OCI-LY7 (cell line): ENCODE measurements around the gene HS3ST3A1.

Source experiments
- EZH2phosphoT487 ChIP-seq: fragments of 200-600 bp; sonication (generic); IDR thresholded peaks from 2 replicates; pipeline ENCODE4 v1.6.1; 2018; ENCODE audit warnings: low read depth, borderline replicate concordance, mild to moderate bottlenecking, mixed run types, antibody characterized with exemption, low read length, moderate library complexity, mixed read lengths
- TF ChIP-seq, protein P1 (sequence below): fragments of 200-600 bp; sonication (generic); conservative IDR thresholded peaks from 2 replicates; pipeline ENCODE4 v1.5.1; 2014; ENCODE audit warnings: mild to moderate bottlenecking, antibody characterized with exemption, low read length, moderate library complexity, mixed read lengths

DNA sequence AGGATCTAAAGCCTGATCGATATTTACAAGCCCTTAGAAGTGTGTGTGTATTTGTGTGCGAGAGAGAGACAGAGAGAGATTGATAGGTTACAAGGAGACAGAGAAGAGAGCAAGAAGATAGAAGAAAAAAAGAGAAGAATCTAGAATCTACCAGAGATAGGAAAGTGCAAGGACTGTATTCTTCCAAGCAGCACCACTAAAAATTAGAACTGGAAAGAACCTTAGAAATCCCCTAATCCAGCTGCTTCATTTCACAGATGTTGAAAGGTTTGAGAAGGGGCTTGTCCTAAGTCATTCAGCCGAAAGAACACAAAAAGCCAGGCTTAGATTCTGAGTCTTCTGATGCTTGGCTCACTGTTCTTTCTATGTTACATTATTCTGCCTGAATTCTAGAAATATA, 92.2 kb downstream of the HS3ST3A1 start:
- TF ChIP-seq, protein P1, sequence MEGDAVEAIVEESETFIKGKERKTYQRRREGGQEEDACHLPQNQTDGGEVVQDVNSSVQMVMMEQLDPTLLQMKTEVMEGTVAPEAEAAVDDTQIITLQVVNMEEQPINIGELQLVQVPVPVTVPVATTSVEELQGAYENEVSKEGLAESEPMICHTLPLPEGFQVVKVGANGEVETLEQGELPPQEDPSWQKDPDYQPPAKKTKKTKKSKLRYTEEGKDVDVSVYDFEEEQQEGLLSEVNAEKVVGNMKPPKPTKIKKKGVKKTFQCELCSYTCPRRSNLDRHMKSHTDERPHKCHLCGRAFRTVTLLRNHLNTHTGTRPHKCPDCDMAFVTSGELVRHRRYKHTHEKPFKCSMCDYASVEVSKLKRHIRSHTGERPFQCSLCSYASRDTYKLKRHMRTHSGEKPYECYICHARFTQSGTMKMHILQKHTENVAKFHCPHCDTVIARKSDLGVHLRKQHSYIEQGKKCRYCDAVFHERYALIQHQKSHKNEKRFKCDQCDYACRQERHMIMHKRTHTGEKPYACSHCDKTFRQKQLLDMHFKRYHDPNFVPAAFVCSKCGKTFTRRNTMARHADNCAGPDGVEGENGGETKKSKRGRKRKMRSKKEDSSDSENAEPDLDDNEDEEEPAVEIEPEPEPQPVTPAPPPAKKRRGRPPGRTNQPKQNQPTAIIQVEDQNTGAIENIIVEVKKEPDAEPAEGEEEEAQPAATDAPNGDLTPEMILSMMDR, result no peak
- no peak for TF ChIP-seq EZH2phosphoT487
